GM12873 (cell line): ENCODE data around the gene SCN1B.

Experiments
- CTCF ChIP-seq: IDR thresholded peaks from 2 replicates; pipeline ENCODE4 v1.5.1; 2012; ENCODE audit warnings: low read depth, mild to moderate bottlenecking, moderate library complexity, low read length, control low read depth; ENCODE audit not compliant: insufficient read depth; ENCODE audit errors: missing control alignments

SCN1B gene

GRCh38 chr19:35083691-35084508 is 53.6 kb downstream of the SCN1B start:
- TF ChIP-seq CTCF, result no peak

- TF ChIP-seq CTCF, result no peak
These were observed 54.2 kb downstream of the SCN1B start for GRCh38 chr19:35084509-35084762.

DNA sequence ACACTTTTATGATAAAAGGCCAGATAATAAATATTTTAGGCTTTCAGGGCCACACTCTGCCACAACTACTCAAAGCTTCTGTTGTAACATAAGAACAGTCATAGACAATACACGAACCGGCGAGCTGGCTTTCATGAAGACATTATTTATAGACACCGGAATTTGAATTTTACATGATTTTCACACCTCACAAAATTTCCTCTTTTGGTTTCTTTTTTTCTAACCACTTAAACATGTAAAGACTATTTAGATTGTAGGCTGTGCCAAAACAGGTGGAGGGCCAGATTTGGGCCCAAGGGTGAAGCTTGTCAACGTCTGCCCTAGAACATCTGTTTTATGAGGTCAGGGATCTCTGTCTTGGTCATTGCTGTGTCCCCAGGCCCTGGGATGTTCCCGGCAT is 55.7 kb downstream of the SCN1B start:
- TF ChIP-seq CTCF, result no peak

GRCh38 chr19:35086455-35086854 is 56.2 kb downstream of the SCN1B start:
- no peak for TF ChIP-seq CTCF

DNA sequence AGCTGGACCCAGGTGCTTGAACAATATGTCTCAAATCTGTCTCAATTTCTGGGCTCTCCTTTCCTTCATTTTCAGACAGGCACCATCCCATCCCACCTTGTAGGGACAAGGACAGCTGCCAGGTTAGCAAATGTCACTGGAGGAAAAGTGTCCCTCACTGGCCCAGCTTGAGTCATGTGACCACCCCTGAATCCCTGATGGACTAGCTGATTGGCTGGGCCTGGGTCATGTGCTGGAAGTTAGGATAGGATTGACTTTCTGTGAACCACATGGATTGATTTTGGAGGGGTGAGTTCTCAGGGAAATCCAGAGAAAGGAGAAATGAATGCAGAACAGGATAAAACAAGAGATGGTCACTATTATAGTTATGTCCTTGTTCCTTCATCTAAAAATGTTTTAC is 57.1 kb downstream of the SCN1B start:
- no peak for TF ChIP-seq CTCF

- TF ChIP-seq CTCF, result no peak
These were observed 58.1 kb downstream of the SCN1B start for GRCh38 chr19:35088131-35088913.

DNA sequence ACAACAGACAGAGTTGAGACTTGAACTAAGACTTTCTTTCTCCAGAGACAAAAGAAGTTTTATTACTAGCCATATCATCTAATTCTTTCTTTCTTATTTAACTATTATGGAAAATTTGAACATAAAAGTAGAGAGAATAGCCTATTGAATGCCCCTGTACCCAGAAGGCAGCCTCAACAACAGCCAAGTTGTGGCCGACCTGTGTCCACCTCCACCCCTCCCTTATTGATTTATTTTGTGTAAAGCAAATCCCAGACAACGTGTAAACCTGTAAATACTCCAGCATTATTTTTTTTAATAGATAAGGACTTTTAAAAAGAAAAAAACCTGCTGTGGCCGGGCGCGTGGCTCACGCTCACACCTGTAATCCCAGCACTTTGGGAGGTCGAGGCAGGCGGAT is 59.3 kb downstream of the SCN1B start:
- TF ChIP-seq CTCF, result no peak
